HL-60 (cell line): Measurements from ENCODE around the gene MAP3K13.

ENCODE experiments used
- DNase-seq, 2 experiments: peaks; one replicate each; pipeline ENCODE4 v3.0.0-alpha.2; 2010 to 2020; ENCODE audit warnings: low read depth in 1 of 2, low spot score in 1 of 2
- H3K27ac ChIP-seq: fragments of 250-450 bp; sonication (Bioruptor Pico); replicated peaks from 2 replicates; pipeline ENCODE4 v1.5.1; 2020; ENCODE audit warnings: mild to moderate bottlenecking, moderate library complexity
- H3K27me3 ChIP-seq: fragments of 250-450 bp; sonication (Bioruptor Pico); 2 replicates; pipeline ENCODE4 v1.5.1; 2021; ENCODE audit warnings: mild to moderate bottlenecking, moderate library complexity; ENCODE audit not compliant: insufficient read depth, poor library complexity, severe bottlenecking
- H3K4me3 ChIP-seq: replicated peaks from 2 replicates; pipeline ENCODE4 v1.5.1; 2011; ENCODE audit warnings: mild to moderate bottlenecking, control low read depth, low read length; ENCODE audit not compliant: insufficient read depth
- GABPA ChIP-seq: IDR thresholded peaks from 2 replicates; pipeline ENCODE4 v1.6.1; 2012; ENCODE audit warnings: low read depth
- POLR2AphosphoS5 ChIP-seq: IDR thresholded peaks from 2 replicates; pipeline ENCODE4 v1.6.1; 2012; ENCODE audit warnings: low read depth
- SPI1 ChIP-seq: IDR thresholded peaks from 2 replicates; pipeline ENCODE4 v1.6.1; 2012; ENCODE audit warnings: low read depth, mild to moderate bottlenecking, borderline replicate concordance
- TF ChIP-seq, protein P1 (sequence below): IDR thresholded peaks from 2 replicates; pipeline ENCODE4 v1.6.1; 2012; ENCODE audit warnings: low read depth; ENCODE audit not compliant: insufficient replicate concordance
- TF ChIP-seq, protein P2 (sequence below): IDR thresholded peaks from one replicate; pipeline ENCODE4 v1.5.1; 2011; ENCODE audit warnings: low read length, control low read depth, inconsistent platforms; ENCODE audit not compliant: insufficient read depth

The MAP3K13 gene

GRCh38 chr3:185327062-185327461 is 35.9 kb upstream of the MAP3K13 start:
- H3K27ac ChIP-seq = no peak overlapping the region
- TF ChIP-seq POLR2AphosphoS5 (no peak), GABPA (no peak), SPI1 (no peak)
- TF ChIP-seq, protein P1, sequence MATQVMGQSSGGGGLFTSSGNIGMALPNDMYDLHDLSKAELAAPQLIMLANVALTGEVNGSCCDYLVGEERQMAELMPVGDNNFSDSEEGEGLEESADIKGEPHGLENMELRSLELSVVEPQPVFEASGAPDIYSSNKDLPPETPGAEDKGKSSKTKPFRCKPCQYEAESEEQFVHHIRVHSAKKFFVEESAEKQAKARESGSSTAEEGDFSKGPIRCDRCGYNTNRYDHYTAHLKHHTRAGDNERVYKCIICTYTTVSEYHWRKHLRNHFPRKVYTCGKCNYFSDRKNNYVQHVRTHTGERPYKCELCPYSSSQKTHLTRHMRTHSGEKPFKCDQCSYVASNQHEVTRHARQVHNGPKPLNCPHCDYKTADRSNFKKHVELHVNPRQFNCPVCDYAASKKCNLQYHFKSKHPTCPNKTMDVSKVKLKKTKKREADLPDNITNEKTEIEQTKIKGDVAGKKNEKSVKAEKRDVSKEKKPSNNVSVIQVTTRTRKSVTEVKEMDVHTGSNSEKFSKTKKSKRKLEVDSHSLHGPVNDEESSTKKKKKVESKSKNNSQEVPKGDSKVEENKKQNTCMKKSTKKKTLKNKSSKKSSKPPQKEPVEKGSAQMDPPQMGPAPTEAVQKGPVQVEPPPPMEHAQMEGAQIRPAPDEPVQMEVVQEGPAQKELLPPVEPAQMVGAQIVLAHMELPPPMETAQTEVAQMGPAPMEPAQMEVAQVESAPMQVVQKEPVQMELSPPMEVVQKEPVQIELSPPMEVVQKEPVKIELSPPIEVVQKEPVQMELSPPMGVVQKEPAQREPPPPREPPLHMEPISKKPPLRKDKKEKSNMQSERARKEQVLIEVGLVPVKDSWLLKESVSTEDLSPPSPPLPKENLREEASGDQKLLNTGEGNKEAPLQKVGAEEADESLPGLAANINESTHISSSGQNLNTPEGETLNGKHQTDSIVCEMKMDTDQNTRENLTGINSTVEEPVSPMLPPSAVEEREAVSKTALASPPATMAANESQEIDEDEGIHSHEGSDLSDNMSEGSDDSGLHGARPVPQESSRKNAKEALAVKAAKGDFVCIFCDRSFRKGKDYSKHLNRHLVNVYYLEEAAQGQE = no peak
- TF ChIP-seq, protein P2, sequence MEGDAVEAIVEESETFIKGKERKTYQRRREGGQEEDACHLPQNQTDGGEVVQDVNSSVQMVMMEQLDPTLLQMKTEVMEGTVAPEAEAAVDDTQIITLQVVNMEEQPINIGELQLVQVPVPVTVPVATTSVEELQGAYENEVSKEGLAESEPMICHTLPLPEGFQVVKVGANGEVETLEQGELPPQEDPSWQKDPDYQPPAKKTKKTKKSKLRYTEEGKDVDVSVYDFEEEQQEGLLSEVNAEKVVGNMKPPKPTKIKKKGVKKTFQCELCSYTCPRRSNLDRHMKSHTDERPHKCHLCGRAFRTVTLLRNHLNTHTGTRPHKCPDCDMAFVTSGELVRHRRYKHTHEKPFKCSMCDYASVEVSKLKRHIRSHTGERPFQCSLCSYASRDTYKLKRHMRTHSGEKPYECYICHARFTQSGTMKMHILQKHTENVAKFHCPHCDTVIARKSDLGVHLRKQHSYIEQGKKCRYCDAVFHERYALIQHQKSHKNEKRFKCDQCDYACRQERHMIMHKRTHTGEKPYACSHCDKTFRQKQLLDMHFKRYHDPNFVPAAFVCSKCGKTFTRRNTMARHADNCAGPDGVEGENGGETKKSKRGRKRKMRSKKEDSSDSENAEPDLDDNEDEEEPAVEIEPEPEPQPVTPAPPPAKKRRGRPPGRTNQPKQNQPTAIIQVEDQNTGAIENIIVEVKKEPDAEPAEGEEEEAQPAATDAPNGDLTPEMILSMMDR = no peak
- no peak overlapping the region for H3K4me3 ChIP-seq
- H3K27me3 ChIP-seq = no peaks in the 10 kb centered on the region
- DNase-seq = no peak

- Histone ChIP-seq H3K27me3 (no peaks in the 10 kb centered on the region), H3K4me3 (no peak overlapping the region), H3K27ac (no peak overlapping the region)
- no peak for DNase-seq
- no peak for TF ChIP-seq GABPA
Measured at GRCh38 chr3:185328324-185329004, 34.5 kb upstream of the MAP3K13 start.

GRCh38 chr3:185330238-185330637 is 32.7 kb upstream of the MAP3K13 start:
- TF ChIP-seq SPI1 (peak; percentile 66), GABPA (no peak)
- H3K27me3 ChIP-seq = no peaks in the 10 kb centered on the region
- no peak overlapping the region for H3K4me3 ChIP-seq
- peak in 1 of 2 experiments; percentile 76 for DNase-seq
- peak overlapping the region; percentile 53 for H3K27ac ChIP-seq

- TF ChIP-seq POLR2AphosphoS5 (no peak), GABPA (no peak), SPI1 (no peak)
- TF ChIP-seq, protein P2 = no peak
- TF ChIP-seq, protein P1 = no peak
- H3K27me3 ChIP-seq = no peaks in the 10 kb centered on the region
- DNase-seq = no peak
- peak overlapping the region; percentile 53 for H3K27ac ChIP-seq
- H3K4me3 ChIP-seq = no peak overlapping the region
Measured at GRCh38 chr3:185330644-185331043, 32.3 kb upstream of the MAP3K13 start.
